ENCODE results near the gene COX14.

DNA sequence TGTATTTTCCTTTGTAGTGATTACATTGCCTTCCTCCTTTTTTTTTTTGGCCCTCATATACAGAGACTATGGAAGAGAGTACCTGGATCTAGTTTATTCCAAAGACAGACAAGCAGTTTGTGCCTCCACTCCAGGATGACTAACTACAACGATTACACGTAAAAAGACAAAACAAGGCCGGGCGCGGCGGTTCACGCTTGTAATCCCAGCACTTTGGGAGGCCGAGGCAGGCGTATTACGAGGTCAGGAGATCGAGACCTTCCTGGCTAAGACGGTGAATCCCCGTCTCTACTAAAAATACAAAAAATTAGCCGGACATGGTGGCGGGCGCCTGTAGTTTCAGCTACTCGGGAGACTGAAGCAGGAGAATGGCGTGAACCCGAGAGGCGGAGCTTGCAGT is 52.9 kb downstream of the COX14 start:
- TF ChIP-seq, protein P1, sequence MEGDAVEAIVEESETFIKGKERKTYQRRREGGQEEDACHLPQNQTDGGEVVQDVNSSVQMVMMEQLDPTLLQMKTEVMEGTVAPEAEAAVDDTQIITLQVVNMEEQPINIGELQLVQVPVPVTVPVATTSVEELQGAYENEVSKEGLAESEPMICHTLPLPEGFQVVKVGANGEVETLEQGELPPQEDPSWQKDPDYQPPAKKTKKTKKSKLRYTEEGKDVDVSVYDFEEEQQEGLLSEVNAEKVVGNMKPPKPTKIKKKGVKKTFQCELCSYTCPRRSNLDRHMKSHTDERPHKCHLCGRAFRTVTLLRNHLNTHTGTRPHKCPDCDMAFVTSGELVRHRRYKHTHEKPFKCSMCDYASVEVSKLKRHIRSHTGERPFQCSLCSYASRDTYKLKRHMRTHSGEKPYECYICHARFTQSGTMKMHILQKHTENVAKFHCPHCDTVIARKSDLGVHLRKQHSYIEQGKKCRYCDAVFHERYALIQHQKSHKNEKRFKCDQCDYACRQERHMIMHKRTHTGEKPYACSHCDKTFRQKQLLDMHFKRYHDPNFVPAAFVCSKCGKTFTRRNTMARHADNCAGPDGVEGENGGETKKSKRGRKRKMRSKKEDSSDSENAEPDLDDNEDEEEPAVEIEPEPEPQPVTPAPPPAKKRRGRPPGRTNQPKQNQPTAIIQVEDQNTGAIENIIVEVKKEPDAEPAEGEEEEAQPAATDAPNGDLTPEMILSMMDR (conservative IDR thresholded peaks at IDR 0.05; ENCODE audit: low read depth, low read length) = no peak
- TF ChIP-seq EZH2 (IDR thresholded peaks at IDR 0.05; ENCODE audit: low read length, unreplicated experiment) = no peak
